GM21576 (cell line): ENCODE measurements around the gene COASY.
"Not testable (repeated sequence)": the region's sequence is repeated elsewhere in the genome, so short reads cannot be mapped to it uniquely, and the experiment has no call there.

Source experiments
- ATAC-seq: cut with Tn5 transposase; IDR thresholded peaks from one replicate; pipeline ENCODE4 v1.9.1; 2021; ENCODE audit warnings: mild to moderate bottlenecking, moderate library complexity; ENCODE audit not compliant: unreplicated experiment

COASY gene

DNA sequence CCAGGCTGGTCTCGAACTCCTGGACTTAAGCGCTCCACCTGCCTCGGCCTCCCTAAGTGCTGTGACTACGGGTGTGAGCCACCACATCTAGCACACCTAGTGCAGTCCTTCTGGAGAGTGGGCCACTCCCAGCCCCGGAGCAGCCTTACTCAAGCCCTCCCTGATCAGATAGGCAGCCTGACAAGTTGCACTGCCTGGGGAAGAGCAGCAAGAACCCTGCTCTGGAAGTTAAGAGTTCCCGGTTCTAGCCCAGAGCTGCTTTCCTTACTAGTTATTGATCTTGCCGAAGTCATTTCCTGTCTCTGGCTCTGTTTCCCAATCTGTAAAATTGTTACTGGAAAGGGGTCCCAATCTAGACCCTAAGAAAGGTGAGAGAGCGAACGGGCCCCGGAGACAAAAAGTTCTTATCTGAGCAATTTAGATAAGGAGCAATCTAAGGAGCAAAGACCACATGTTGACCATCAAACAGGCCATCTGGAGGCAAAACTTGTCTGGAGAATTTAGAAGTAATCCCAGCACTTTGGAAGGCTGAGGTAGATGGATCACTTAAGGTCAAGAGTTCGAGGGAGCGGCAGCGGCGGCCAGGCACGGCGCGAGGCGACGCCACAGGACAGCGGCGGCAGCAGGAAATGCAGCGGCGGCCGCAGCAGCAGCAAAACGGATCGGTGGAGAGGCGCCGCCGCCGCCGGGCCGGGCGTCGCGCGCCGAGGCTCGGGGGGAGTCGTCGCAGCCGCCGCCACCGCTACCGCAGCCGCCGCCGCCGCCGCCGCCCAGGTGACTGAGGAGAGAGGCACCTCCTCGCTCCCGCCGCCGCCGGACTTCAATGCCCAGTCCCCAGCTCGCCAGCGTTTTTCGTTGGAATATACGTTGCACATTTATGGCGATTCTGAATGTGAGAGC lies 30.2 kb upstream of the COASY start:
- no peak for ATAC-seq

DNA sequence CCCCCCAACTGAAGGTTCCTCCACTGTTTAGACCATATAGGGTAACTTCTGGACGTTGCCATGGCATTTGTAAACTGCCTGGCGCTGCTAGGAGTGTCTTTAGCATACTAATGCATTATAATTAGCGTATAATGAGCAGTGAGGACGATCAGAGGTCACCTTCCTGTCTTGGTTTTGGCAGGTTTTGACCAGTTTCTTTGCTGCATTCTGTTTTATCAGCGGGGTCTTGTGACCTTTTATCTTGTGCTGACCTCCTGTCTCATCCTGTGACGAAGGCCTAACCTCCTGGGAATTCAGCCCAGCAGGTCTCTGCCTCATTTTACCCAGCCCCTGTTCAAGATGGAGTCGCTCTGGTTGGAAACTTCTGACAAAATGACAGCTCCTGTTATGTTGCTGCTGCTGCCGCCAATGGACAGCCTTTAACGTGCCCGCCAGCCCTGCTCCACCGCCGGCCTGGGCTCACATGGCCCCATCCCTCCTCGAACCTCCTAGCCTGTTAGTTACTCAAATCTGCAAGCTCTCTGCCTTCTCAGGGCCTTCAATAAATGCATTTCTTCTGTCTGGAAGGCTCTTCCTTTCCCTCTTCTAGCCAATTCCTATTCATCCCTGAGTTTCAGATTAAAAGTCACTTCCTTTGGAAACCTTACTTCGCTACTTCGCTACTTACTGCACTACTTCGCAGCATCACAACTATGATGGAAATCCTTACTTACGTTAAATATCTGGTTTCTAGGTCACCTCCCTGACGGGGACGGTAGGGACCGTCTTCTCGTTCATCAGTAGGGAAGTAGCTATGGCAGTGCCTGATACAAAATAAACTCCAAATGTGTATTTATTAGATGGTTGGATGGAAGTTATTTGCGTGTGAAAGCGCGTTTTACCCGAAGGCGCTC lies 26.5 kb upstream of the COASY start:
- no peak for ATAC-seq

DNA sequence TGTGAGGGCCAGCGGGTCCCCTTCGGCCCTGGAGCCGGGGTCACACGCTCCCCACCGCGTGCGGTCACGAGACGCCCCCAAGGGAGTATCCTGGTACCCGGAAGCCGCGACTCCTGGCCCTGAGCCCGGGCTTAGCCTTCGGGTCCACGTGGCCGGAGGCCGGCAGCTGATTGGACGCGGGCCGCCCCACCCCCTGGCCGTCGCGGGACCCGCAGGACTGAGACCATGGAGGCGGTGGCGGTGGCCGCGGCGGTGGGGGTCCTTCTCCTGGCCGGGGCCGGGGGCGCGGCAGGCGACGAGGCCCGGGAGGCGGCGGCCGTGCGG lies 25.9 kb upstream of the COASY start, which contains the start of gene NAGLU:
NAGLU (plus strand) TSS at position 194 of the 324 bp plus-strand sequence; CDS start at position 226, 32 bp downstream.
- peak; percentile 73 for ATAC-seq

DNA sequence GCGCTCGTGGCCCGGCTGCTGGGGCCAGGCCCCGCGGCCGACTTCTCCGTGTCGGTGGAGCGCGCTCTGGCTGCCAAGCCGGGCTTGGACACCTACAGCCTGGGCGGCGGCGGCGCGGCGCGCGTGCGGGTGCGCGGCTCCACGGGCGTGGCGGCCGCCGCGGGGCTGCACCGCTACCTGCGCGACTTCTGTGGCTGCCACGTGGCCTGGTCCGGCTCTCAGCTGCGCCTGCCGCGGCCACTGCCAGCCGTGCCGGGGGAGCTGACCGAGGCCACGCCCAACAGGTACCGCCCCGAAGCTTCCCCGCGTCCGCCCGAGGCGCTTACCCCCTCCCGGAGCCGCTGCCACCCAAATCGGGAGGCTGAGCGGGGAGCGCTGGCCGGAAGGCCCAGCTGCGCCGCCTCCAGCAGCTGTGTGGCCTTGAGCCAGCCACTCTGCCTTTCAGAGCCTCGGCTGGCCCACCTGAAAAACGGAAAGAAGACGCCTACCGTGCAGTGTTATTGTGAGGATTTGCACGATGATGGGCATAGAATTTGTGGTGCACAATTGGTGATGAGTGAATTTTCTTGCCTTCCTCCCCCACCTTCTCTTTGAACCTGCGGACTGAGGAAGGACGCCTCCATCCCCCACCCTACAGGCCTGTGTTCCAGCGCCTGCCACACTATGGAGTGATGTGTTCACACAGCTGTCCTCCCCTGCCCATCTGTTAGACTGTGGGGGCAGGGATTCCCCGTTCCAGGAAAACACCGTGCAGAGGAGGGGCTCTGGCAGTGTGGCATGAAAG lies 25.4 kb upstream of the COASY start:
- peak; percentile 63 for ATAC-seq

DNA sequence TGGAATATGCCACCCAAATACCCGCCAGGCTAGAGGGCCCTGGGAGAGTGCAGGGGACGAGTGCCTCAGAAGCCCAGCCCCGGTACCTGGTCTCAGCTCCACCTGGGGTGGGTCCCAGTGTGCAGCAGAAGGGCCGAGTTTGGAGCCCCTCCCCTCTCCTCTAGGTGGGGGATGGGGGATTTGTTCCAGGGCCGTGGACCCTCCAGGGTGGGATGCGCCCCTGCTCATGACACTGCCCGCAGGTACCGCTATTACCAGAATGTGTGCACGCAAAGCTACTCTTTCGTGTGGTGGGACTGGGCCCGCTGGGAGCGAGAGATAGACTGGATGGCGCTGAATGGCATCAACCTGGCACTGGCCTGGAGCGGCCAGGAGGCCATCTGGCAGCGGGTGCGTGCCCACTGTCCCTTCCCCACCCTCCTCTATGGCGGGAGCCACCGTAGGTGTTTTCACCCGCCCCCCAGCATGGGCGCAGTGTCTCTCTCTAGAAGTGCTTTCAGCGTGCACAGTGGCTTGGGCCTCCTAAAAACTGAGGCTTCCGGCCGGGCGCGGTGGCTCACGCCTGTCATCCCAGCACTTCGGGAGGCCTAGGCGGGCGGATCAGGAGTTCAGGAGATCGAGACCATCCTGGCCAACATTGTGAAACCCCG lies 24.7 kb upstream of the COASY start:
- ATAC-seq: no peak

DNA sequence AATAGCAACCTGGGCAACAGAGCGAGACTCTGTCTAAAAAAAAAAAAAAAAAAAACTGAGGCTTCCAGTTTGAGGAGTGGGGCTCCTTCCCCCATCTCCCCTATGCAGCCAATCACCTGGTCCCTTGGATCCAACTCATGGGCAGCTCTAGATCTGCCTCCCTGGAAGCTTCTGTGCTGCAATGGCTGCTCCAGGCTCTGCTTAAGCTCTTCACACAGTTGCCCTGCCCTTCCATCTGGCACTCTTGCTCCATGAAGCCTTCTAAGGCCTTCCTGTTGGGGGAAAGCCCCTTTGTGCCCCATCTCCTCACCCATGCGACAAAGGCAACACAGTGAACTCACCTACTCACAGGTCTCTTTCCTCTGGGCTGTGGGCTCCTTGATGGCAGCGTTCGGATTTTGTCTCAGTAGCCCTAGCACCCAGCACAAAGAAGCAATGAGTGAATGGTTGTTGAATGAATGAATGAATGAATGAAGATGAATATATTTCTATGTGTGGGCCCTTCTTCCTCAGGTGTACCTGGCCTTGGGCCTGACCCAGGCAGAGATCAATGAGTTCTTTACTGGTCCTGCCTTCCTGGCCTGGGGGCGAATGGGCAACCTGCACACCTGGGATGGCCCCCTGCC lies 24.0 kb upstream of the COASY start:
- ATAC-seq: no peak

DNA sequence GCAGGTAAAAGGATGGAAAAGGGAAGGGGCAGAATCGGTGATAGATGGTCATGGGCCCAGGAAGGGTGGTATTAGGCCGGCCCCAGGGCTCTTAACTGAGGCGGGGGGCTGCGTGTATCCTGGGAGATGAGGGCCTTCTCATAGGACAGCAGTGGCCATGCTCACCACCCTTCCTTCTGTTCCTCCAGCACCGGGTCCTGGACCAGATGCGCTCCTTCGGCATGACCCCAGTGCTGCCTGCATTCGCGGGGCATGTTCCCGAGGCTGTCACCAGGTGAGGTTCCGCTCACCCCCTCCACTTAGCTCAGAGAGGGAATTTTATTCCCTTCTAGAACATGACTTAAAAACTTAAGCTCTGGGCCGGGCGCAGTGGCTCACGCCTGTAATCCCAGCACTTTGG lies 23.5 kb upstream of the COASY start:
- ATAC-seq: no peak

DNA sequence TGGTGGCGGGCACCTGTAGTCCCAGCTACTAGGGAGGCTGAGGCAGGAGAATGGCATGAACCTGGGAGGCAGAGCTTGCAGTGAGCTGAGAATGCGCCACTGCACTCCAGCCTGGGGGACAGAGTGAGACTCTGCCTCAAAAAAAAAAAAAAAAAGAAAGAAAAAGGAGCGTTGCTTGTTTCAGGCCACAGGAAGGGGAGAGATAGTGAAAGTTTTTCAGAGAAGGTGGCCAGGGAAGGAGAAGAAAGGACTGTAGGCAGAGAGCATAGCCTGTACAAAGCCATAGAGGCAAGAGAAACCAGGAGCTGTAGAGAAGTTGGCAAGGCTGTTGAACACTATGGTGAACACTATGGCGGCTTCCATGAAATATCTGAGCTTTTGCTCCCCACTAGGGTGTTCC lies 21.4 kb upstream of the COASY start:
- ATAC-seq: not testable (repeated sequence)

DNA sequence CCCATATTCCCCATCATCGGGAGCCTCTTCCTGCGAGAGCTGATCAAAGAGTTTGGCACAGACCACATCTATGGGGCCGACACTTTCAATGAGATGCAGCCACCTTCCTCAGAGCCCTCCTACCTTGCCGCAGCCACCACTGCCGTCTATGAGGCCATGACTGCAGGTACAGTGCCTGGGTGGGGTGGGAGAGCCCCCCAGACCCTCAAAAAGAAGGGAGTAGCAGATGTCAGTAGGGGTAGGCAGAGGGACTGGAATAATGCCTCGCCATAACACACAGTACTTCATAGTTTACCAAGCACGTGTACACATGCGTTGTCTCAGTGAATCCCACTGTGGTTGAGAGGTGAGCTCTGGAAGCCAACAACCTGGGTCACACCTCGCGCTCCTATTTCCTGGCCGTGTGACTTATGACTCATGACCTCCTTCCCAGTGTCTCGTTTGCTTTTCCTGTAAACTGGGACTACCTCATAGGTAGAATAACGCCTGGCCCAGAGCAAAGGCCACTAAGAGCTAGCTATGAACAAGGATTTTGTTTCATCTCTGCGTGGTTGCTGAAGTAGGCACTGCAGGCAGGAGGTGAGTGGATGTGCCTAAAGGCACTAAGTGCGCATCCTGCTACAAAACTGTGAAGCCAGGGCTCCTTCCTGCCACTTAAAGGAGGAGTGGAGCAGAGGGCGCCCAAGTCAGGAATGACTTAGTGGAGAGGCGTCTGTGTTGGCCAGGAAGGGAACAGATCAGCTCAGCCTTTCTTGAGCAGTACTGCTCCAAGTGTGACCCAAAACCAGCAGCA lies 20.7 kb upstream of the COASY start:
- no peak for ATAC-seq

DNA sequence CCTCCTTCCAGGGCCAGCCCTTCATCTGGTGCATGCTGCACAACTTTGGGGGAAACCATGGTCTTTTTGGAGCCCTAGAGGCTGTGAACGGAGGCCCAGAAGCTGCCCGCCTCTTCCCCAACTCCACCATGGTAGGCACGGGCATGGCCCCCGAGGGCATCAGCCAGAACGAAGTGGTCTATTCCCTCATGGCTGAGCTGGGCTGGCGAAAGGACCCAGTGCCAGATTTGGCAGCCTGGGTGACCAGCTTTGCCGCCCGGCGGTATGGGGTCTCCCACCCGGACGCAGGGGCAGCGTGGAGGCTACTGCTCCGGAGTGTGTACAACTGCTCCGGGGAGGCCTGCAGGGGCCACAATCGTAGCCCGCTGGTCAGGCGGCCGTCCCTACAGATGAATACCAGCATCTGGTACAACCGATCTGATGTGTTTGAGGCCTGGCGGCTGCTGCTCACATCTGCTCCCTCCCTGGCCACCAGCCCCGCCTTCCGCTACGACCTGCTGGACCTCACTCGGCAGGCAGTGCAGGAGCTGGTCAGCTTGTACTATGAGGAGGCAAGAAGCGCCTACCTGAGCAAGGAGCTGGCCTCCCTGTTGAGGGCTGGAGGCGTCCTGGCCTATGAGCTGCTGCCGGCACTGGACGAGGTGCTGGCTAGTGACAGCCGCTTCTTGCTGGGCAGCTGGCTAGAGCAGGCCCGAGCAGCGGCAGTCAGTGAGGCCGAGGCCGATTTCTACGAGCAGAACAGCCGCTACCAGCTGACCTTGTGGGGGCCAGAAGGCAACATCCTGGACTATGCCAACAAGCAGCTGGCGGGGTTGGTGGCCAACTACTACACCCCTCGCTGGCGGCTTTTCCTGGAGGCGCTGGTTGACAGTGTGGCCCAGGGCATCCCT lies 18.5 kb upstream of the COASY start:
- no peak for ATAC-seq

DNA sequence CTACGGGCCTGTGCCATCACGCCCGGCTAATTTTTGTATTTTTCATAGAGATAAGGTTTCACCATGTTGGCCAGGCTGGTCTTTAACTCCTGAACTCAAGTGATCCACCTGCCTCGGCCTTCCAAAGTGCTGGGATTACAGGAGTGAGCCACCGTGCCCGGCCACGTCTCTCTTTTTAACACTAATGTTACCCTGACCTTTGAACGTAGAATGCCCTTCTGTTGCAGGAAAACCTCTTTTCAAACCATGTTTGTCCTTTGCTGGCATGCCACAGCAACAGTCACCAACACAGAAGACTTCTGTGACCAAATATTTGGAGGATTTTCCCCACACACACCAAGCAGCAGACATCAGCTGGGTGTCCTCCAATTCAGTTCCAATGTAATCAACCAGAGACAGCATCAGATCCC lies 17.1 kb upstream of the COASY start:
- no peak for ATAC-seq

DNA sequence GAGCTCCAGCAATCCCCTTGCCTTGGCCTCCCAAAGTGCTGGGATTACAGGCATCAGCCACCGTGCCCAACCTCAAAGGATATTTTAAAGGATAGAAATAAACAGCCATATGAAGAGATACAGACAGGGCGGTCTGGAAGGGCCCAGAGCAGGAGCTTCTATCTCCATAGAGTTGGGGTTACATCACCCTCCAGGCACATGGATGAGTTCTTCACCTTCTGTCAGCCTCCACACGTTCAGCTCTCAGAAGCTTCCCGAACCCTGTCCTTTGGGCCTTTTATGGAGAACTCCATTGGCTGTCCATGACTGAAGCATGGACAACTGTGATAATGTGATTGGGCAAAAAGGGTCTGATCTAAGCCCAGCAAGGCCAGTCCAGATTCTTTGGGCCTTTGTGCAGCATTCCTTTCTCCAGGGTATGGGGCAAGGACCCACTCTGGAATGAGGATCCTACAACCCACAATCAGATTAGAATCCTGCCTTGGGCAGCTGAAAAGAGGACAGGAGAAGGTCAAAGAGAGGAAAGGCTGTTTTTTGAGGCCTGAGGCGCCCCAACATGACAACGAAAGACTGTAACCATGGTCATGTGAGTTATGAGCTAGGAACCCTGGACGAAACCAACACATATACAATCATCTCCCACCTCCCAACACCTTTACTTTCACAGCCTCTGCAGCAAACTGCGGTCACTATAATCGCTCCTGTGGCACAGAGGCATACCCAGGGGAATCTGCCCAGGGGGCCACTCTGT lies 16.0 kb upstream of the COASY start:
- ATAC-seq: not testable (repeated sequence)

DNA sequence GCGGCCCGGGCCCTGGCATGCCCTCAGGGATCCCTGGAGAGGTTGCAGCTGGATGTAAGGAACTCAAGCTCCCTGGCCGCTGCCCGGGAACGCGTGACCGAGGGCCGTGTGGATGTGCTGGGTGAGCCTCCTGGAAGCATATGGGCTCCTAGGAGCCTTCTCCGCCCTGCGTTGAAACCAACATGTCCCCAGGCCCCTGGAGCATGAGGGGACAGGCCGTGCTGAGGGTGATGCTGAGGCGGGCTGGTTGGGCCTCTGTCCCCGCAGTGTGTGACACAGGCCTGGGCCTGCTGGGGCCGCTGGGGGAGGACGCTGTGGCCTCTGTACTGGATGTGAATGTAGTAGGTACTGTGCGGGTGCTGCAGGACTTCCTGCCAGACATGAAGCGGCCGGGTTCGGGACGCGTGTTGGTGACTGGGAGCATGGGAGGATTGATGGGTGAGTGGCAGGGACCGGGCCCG lies 14.9 kb upstream of the COASY start:
- ATAC-seq: no peak

DNA sequence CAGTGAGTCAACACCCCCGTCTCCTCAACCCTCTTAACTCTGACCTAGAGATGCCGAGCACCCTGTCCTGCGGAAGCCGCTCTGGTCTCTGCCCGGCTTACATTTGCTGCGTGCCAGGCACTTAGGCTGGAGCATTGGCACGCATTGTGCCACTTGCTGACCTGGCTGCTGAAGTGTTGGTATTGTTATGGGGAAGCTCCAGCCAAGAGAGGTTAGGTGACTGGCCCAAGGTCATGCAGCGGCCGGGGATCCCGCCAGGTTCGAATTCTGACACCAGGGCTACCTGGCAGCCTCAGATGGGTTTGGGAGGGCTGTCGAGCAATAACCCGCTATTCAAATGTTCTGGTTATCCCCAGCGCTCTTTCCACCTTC lies 14.3 kb upstream of the COASY start:
- ATAC-seq: no peak

DNA sequence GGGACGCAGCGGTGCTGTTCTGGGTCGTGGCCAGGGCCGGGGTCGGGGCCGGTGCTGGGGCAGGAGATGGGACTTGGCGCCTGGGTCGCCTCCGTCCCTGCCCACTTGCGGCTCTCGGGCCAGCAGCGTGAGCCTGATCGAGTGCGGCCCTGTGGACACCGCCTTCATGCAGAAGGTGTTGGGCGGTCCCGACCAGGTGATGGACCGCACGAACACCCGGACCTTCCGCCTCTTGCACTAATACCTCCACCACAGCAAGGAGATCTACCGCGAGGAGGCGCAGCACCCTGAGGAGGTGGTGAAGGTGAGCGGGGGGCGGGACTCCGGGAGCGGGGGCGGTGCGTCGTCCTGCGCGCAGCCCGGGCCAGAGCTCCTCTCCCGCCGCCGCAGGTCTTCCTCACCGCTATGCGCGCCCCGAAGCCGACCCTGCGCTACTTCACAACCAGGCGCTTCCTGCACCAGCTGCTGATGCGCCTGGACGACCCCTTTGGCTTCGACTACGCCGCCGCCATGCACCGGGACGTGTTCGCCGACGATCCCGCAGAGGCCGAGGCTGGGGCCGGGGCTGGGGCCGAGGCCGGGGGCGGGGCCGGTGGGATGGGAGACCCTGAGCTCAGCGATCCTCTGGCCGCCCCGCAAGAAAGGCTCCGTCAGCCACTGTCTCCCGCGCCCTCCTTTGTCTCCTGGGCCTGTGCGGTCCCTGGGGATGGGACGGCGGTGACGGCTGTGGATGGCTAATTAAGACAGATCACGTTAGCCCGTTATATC lies 13.7 kb upstream of the COASY start:
- no peak for ATAC-seq

DNA sequence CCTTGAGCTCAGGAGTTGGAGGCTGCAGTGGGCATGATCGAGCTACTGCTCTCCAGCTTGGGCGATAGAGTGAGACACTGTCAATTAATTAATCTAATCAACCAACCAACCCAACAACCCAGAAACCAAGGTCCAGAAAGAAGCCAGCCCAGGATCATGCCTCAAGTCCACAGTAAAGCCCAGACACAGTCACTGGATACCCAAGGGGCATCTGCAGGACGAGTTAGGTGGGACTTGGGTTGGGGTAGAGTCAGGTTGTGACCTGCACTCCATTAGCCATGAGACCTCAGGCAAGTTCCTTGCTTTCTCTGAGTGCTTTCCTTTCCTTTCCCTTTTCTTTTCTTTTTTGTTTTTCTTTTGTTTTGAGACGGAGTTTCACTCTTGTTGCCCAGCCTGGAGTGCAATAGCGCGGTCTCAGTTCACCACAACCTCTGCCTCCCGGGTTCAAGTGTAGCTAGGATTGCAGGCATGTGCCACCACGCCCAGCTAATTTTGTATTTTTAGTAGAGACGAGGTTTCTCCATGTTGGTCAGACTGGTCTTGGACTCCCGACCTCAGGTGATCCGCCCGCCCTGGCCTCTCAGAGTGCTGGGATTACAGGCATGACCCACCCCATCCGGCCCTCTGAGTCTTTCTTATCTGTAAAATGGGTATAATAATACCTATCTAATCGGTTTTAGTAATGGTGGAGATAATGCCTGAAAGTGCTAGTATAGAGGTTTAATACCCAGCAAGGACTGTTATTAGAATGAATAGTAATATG lies 12.8 kb upstream of the COASY start:
- no peak for ATAC-seq
